GM18520 (cell line): ENCODE results near the gene F7.

ENCODE experiments used
- ATAC-seq: cut with Tn5 transposase; IDR thresholded peaks from one replicate; pipeline ENCODE4 v1.9.1; 2021; ENCODE audit not compliant: unreplicated experiment

Gene F7

DNA sequence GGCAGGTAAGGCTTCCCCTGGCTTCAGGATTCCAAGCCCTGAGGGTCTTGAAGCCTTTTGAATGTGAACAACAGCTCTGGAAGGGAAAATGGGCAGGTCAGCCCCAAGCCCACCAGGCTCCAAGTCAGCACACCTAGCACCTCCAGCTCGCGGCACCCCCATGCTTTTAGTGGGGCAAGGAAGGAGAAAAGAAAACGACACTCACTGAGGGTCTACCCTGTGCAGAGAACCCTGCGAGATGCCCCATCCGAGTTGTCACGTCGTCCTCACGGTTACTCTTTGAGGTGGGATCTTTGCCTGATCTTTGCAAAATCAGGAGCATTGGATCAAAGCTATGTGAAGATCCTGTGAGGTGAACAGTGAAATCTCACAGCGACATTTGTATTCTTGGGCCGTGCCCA lies 11.3 kb downstream of the F7 start:
- no peak for ATAC-seq

DNA sequence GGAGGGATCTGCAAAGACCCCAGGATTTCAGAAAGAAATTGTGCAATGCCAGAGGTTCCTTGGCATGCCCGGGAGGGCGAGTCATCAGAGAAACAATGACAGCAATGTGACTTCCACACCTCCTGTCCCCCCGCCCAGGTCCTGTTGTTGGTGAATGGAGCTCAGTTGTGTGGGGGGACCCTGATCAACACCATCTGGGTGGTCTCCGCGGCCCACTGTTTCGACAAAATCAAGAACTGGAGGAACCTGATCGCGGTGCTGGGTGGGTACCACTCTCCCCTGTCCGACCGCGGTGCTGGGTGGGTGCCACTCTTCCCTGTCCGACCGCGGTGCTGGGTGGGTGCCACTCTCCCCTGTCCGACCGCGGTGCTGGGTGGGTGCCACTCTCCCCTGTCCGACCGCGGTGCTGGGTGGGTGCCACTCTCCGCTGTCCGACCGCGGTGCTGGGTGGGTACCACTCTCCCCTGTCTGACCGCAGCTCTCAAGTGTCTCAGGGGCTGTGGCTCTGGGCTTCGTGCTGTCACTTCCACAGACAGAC lies 11.8 kb downstream of the F7 start:
- no peak for ATAC-seq

DNA sequence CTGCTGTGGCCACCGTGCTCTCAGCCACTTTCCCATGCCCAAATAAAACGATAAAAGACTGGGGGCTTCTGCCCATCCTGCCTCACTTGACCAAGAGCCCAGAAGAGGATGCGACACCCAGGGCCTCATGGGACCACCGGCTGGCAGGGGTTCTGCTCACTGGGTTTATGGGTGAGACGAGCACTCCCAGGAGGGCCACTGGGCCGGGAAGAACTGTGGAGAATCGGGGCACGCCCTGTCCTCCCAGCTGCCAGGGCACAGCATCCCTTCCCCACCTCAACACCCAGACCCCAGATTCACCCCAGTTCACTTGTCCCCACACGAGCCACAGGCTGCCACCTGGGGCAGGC lies 12.3 kb downstream of the F7 start:
- ATAC-seq, result no peak

DNA sequence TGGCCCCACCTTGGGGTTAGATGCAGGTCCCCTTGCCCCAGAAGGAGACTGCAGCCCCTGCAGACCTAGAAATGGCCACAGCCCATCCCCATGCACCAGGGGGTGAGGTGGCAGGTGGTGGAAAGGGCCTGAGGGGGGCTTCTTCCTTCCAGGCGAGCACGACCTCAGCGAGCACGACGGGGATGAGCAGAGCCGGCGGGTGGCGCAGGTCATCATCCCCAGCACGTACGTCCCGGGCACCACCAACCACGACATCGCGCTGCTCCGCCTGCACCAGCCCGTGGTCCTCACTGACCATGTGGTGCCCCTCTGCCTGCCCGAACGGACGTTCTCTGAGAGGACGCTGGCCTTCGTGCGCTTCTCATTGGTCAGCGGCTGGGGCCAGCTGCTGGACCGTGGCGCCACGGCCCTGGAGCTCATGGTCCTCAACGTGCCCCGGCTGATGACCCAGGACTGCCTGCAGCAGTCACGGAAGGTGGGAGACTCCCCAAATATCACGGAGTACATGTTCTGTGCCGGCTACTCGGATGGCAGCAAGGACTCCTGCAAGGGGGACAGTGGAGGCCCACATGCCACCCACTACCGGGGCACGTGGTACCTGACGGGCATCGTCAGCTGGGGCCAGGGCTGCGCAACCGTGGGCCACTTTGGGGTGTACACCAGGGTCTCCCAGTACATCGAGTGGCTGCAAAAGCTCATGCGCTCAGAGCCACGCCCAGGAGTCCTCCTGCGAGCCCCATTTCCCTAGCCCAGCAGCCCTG lies 12.8 kb downstream of the F7 start:
- ATAC-seq, result no peak

DNA sequence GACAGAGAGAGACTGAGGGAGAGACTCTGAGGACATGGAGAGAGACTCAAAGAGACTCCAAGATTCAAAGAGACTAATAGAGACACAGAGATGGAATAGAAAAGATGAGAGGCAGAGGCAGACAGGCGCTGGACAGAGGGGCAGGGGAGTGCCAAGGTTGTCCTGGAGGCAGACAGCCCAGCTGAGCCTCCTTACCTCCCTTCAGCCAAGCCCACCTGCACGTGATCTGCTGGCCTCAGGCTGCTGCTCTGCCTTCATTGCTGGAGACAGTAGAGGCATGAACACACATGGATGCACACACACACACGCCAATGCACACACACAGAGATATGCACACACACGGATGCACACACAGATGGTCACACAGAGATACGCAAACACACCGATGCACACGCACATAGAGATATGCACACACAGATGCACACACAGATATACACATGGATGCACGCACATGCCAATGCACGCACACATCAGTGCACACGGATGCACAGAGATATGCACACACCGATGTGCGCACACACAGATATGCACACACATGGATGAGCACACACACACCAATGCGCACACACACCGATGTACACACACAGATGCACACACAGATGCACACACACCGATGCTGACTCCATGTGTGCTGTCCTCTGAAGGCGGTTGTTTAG lies 13.7 kb downstream of the F7 start:
- ATAC-seq, result no peak

DNA sequence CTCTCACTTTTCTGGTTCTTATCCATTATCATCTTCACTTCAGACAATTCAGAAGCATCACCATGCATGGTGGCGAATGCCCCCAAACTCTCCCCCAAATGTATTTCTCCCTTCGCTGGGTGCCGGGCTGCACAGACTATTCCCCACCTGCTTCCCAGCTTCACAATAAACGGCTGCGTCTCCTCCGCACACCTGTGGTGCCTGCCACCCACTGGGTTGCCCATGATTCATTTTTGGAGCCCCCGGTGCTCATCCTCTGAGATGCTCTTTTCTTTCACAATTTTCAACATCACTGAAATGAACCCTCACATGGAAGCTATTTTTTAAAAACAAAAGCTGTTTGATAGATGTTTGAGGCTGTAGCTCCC lies 14.2 kb downstream of the F7 start:
- no peak for ATAC-seq

DNA sequence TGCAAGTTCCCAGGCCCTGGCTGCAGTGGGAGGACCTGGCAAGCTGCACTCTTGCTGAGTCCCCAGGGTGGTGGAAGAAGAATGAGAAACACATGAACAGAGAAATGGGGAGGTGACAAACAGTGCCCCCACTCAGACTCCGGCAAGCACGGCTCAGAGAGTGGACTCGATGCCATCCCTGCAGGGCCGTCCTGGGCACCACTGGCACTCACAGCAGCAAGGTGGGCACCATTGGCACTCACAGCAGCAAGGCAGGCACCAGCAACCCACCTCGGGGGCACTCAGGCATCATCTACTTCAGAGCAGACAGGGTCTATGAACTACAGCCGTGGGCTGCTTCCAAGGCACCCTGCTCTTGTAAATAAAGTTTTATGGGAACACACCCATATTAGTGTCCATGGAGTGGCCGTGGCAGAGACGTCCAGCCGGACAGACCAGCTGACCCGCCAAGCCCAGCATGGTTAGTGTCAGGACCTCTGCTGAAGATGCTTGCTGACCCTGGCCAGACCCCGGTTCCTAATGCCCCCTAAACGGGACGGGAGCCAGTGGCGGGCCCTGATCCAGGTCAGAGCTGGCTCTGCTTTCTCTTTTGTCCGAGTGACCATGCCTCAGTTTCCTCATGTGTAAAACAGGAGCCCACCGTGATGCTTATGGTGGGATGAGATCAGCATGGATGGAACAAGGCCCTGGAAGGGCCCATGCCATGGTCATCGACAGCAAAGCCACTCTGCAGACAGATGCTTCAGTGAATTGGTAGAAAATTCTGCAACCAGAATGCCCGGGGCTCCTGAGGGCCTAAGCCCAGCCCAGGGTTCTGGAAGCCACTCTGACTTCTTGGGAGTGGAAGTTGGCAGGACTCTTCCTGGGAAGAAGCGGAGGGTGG lies 14.9 kb downstream of the F7 start:
- no peak for ATAC-seq

DNA sequence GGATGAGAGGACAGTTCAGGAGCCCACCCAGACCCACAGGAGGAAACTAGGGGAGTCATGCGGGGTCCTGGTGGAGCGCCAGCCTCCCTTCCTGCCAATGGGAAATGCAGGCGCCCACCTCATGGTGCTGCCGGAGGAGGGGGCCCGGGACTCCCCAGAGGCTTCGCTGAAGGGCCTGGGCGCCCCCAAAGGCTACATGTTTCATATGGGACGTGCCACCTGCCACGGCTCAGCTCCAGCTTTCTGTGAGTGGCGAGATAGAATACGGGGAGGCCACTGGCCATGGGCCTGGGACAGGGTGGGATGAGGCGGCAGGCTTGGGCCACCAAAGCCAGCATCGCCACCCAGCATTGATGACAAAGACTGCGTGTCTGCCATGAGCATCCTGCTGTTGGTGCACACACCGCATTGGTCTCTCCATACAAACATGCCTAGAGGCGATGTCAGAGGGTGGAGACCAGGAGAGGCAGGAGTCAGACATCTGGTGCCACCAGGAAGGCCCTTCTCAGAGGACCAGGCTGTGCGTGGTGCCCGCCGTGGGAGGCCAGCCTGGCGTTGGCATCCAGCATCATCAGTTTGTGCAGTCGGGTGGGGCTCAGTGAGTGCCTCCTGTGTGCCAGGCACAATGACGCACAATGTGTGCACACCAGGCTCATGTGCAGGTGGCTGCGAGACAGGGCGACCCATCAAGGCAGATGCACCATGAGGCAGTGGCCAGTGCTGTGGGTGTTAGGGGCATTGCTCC lies 15.8 kb downstream of the F7 start:
- ATAC-seq, result no peak

DNA sequence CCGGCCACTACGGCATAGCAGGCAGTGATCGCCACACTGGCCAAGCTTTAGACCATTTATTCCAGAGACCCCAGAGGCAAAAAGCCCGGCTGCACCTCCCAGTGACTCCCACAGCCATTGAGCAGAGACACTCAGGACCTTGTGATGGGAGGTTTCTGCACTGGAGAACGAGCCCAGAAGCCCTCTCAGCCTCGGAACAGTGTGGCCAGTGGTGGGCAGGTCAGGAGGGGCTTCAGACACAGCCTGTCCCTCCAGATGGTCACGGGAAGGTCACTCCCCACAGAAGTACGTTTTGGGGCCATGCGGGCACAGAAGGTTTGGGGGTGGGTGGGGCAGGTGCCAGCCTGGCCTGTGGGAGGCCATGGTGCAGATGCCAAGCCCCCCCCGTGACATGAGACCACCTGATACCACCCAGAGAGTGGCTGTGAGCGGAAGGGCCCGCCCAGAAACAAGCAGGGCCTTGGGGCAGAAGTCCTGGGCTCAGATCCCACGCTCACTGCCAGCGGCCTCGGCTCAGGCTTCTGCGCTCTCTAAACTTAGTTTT lies 16.4 kb downstream of the F7 start:
- ATAC-seq, result no peak

DNA sequence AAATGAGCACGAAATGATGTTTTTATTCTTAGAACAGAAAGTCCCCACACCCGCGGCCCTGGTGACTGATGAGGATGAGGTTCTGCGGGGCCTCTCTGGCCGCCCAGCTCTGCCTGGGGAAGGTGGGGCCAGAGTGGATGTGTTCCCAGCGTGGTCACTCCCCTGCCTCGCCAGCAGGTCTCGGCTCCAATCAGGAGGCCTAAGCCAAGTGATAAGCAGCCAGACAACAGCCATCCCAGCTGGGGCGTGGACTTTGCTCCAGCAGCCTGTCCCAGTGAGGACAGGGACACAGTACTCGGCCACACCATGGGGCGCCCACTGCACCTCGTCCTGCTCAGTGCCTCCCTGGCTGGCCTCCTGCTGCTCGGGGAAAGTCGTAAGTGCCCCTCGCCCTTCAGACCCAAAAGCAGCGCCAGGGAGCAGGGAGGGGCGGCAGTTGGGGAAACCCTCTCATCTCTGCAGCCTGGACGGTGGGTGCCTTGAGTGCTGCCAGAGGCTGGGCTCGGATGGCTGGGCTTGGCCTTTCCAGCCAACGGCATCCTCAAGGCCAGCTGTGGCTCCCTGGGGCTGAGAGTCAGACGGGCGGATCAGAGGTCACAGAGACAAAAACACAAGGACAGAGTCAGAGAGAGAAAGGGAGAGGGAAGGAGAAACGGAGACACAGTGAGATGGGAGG lies 17.1 kb downstream of the F7 start, which contains the start of gene F10:
Gene F10, plus strand, starts transcription at position 250 of the 676 bp plus-strand sequence. Its CDS starts 57 bp downstream, at position 307.
- ATAC-seq, result no peak

DNA sequence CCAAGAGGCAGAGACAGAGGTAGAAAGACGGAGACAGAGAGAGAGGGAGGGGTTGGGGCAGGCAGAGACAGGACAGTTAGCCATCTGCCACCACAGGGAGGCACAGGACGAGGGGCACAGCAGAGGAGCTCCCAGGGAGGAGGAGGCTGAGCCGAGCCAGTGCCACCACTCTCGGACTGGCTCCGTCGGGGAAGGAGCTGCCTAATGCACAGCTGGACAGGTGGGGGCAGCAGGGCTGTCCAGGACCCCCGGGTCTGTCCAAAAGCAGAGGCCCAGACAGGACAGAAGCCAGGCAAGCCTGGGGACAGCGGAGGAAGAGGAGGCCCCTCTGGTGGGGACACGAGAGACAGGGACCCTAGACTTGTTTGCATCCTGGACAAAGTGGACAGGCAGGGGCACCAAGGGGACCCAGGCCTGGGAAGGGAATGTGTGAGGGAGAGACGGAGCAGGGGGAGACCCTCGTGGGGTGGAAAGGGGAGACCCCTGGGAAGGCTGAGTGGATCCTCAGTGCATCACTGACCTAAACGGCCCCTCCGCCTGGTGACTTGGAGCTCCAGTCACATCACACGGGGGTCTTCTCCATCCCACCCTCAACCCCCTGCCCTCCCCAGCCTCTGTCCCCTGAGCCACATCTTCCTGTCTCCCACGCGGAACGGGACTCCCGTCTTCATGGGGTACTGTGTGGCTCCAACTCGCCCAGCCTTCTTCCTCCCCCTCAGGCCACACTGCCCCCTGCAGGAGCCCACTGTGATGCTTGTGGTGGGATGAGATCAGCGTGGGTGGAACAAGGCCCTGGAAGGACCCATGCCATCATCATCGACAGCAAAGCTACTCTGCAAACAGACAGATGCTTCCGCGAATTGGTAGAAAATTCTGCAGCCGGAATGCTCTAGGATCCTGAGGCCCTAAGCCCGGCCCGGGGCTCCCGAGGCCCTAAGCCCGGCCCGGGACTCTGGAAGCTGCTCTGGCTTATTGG lies 17.9 kb downstream of the F7 start:
- no peak for ATAC-seq

DNA sequence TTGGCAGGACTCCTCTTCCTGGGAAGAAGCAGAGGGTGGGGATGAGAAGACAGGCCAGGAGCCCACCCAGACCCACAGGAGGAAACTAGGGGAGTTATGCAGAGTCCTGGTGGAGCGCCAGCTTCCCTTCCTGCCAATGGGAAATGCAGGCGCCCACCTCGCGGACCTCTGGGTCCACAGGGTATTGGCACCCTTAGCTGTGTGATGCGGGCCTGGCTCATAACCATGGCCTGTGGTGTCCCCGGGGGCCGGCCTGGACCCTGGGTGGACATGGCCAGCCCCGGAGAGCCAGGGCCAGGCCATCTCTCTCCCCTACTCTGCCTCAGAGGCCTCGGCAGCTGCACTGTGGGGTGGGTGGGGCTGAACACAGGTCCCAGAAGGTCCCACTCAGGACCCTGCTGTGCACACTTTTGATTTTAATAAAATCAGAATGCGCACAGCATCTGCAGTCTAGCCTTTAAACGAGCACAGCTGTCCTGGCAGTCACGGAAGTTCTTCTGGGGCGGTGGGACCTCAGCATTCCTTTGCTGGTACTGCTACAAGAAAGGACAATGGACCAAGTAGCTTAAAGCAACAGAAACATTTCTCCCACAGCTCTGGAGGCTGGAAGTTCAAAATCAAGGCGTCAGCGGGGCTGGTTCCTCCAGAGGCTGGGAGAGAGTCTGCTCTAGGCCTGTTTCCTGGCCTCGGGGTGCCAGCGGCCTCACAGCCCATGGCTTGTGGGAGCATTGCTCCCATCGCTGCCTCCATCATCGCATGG lies 18.8 kb downstream of the F7 start:
- no peak for ATAC-seq

DNA sequence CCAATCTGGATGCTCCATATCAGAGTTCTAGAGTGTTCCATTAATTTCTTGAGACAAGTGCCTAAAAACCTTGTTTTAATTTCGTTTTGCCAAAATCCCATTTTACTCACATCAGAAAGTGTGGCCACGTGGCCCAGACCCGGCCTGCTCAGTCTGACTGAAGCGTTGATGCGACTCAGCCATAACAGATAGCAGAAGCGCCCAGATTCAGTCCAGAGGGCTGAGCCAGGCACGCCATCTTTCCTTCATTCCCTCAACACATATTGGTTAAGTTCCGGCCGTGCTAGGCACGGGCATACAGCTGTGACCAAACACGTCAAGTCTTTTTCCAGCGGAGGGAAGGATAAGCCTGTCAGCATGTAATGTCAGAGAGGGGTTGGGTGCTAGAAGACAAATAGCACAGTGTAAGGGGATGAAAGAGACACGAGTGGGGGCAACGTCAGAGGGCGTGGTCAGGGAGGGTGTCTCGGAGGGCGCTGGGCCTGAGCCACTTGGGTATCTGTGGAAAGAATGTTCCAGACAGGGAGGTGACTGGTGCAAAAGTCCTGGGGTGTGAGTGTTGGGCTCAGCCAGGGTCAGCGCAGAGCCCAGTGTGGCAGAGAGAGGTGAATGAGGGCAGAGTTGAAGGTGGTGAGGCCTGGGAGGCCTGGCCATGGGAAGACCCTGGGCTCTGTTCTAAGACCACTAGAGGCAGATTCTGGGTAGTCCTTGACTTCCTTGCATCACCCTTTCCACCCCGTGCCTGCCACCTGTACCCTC lies 20.1 kb downstream of the F7 start:
- ATAC-seq, result no peak

DNA sequence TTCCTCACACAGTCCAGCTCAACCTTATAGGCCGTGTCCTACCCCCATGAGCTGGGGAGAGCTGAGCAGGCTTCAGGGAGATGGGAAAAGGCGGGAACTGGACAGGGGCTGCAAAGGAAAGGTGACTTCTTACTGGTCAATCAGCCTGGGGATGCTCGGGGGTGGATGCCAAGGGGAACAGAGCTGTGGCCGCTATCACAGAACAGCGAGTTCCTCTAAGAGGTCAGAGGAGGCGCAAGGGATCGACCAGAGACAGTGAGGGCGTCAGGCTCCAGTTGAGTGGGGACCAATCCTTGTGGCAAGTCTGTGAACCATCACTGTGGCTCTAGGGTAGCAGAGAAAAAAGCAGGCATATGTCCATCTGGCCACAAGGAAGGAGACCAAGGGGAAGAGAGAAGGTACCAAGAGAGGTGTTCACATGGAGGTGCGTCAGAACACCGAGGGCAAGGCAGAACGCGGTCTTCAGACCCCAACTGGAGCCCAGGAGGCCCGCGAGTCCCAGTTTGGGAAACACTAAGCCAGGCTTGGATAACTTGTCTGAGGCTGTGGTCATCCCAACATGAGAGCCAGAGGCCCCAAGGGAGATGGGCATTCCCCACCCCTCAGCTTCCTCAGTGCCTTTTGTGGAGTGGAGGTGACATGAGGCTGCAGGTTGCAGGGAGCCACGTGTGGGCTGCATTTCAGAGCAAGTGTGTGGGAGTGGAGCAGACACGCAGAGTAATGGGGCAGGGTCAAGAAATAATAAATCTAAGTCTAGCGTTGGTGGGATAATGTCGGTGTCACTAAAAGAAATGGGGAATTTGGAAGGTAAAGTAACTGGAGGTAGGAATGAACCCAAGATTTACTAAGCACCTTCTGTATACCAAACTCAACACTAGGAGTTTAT lies 20.9 kb downstream of the F7 start:
- ATAC-seq, result no peak

DNA sequence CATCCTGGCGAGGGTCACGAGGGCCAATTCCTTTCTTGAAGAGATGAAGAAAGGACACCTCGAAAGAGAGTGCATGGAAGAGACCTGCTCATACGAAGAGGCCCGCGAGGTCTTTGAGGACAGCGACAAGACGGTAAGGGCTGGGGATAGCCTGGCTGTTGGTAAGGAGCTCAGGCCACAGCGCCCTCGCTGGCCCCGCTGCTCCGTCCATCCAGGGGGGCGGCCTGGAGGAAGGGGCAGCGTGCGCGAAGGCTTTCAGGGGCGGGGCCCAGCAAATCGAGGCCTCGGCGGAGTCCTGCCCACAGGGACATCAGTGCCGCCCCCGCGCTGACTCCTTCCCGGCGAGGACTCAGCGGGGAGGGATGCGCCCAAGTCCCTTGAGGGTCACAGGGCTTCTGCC lies 23.9 kb downstream of the F7 start:
- no peak for ATAC-seq

DNA sequence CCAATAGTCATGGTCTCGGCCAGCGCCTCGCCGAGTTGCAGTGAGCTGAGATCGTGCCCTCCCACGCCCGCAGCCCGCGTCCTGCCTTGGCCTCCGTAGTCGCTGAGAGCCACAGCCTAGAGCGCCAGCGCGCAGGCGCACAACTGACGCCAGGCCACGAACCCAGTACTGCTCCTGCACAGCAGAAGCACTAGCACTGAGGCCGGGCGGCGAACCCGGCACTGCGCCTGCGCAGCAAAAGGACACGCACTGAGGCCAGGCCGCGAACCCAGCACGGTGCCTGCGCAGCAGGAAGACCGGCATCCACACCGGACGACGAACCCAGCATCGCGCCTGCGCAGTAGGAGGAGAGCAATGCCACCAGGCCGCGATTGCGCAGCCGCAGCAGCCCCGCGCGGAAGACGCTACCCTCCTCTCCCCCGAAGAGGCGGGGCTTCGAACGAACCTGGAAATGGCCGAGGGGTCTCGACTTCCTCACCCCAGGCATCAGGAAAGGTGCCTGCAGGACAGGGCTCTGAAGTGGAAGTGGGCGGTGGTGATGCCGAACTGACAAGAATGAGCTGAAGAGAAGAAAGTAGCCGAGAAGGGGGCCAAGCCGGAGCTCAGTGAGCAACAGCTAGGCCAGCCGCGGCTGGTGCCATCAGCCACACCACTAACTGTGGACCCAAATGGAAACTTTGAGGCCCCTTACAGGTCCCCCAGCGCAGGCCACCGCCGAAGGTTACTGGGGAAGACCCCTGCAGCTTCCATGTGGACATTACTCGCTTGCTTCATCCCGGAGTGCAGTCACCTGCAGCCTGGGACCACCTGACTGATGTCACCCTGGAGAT lies 24.5 kb downstream of the F7 start:
- no peak for ATAC-seq
